ENCODE results near the gene P2RX4.
"Not testable (repeated sequence)": the region's sequence is repeated elsewhere in the genome, so short reads cannot be mapped to it uniquely, and the experiment has no call there.

DNA sequence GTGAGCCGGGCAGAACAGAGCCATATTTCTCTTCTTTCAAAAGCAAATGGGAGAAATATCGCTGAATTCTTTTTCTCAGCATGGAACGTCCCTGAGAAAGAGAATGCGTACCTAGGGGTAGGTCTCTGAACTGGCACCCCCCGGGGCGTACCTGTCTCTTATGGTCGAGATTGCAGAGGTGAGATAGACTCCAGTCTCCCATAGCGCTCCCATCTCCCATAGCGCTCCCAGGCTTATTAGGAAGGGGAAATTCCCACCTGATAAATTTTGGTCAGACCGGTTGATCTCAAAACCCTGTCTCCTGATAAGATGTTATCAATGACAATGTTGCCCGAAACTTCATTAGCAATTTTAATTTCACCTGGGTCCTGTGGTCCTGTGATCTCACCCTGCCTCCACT lies 70.6 kb downstream of the P2RX4 start:
- not testable (repeated sequence) for TF ChIP-seq TCF7L2 (IDR thresholded peaks at IDR 0.05; ENCODE audit: borderline replicate concordance, extremely low read depth, insufficient read depth, insufficient read length); POLR2A (IDR thresholded peaks at IDR 0.05; ENCODE audit: borderline replicate concordance, extremely low read depth, insufficient read depth, insufficient read length); EGR1 (IDR thresholded peaks at IDR 0.05; ENCODE audit: low read depth)
- TF ChIP-seq, protein P1, sequence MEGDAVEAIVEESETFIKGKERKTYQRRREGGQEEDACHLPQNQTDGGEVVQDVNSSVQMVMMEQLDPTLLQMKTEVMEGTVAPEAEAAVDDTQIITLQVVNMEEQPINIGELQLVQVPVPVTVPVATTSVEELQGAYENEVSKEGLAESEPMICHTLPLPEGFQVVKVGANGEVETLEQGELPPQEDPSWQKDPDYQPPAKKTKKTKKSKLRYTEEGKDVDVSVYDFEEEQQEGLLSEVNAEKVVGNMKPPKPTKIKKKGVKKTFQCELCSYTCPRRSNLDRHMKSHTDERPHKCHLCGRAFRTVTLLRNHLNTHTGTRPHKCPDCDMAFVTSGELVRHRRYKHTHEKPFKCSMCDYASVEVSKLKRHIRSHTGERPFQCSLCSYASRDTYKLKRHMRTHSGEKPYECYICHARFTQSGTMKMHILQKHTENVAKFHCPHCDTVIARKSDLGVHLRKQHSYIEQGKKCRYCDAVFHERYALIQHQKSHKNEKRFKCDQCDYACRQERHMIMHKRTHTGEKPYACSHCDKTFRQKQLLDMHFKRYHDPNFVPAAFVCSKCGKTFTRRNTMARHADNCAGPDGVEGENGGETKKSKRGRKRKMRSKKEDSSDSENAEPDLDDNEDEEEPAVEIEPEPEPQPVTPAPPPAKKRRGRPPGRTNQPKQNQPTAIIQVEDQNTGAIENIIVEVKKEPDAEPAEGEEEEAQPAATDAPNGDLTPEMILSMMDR (IDR thresholded peaks at IDR 0.05 in 2 of 3, conservative IDR thresholded peaks at IDR 0.05 in 1 of 3; ENCODE audit: borderline replicate concordance in 1 of 3, insufficient read depth in 1 of 3, low read depth in 2 of 3, low read length in 2 of 3): not testable (repeated sequence)
- TF ChIP-seq, protein P2, sequence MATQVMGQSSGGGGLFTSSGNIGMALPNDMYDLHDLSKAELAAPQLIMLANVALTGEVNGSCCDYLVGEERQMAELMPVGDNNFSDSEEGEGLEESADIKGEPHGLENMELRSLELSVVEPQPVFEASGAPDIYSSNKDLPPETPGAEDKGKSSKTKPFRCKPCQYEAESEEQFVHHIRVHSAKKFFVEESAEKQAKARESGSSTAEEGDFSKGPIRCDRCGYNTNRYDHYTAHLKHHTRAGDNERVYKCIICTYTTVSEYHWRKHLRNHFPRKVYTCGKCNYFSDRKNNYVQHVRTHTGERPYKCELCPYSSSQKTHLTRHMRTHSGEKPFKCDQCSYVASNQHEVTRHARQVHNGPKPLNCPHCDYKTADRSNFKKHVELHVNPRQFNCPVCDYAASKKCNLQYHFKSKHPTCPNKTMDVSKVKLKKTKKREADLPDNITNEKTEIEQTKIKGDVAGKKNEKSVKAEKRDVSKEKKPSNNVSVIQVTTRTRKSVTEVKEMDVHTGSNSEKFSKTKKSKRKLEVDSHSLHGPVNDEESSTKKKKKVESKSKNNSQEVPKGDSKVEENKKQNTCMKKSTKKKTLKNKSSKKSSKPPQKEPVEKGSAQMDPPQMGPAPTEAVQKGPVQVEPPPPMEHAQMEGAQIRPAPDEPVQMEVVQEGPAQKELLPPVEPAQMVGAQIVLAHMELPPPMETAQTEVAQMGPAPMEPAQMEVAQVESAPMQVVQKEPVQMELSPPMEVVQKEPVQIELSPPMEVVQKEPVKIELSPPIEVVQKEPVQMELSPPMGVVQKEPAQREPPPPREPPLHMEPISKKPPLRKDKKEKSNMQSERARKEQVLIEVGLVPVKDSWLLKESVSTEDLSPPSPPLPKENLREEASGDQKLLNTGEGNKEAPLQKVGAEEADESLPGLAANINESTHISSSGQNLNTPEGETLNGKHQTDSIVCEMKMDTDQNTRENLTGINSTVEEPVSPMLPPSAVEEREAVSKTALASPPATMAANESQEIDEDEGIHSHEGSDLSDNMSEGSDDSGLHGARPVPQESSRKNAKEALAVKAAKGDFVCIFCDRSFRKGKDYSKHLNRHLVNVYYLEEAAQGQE (IDR thresholded peaks at IDR 0.05; ENCODE audit: low read depth): not testable (repeated sequence)

All from HCT116 (cell line).